A549 (cell line): ENCODE measurements around the gene PFN3. TPM values are rescaled to one million over a fixed set of nuclear protein-coding genes. Genes with fewer than 3 reads are reported as not detected.

Experiments used
- ATAC-seq, 2 experiments: fragments of 200-7000 bp in 1 of 2; fragments of >200 bp in 1 of 2; cut with Nextera tagmentation in 1 of 2; cut with Tn5 transposase in 1 of 2; 3 replicates each; pipeline versions ENCODE4 v1.8.0 to v1.9.1; 2018 to 2020; ENCODE audit warnings: mild to moderate bottlenecking in 1 of 2, moderate library complexity in 1 of 2
- CTCF ChIA-PET: fragments of 300-600 bp; sonication (Branson Sonifier 250); formaldehyde crosslinking; extraction: SDS; loops from one replicate; lab custom pipeline; 2021; ENCODE audit warnings: antibody characterized with exemption, inconsistent platforms; lab: Yijun Ruan, JAX
- POLR2A ChIA-PET: fragments of 350-600 bp; formaldehyde crosslinking; extraction: SDS; loops from one replicate; lab custom pipeline; 2021; ENCODE audit warnings: antibody characterized with exemption, inconsistent platforms; lab: Yijun Ruan, JAX
- DNase-seq, 2 experiments: peaks; one replicate each; pipeline versions ENCODE4 v3.0.0 to v3.0.0-alpha.2; 2011 to 2016; ENCODE audit warnings: low read depth in 1 of 2, low spot score in 1 of 2
- FAIRE-seq: peaks from 2 replicates; lab custom pipeline; 2011; peaks lifted over from hg19 to GRCh38; lab: Jason Lieb, UNC
- H3K27ac ChIP-seq, 2 experiments: fragments of >200 bp; sonication (Bioruptor Twin); formaldehyde crosslinking; 3 replicates each; pipeline ENCODE4 v1.5.1; 2016 to 2017
- H3K4me1 ChIP-seq: fragments of >200 bp; sonication (Bioruptor Twin); formaldehyde crosslinking; 3 replicates; pipeline ENCODE4 v1.6.1; 2016
- H3K4me2 ChIP-seq: fragments of >200 bp; sonication (Bioruptor Twin); formaldehyde crosslinking; 3 replicates; pipeline ENCODE4 v1.6.1; 2016
- H3K4me3 ChIP-seq: fragments of >200 bp; sonication (Bioruptor Twin); formaldehyde crosslinking; 3 replicates; pipeline ENCODE4 v1.5.1; 2016
- H3K9me3 ChIP-seq: fragments of >200 bp; sonication (Bioruptor Twin); formaldehyde crosslinking; 3 replicates; pipeline ENCODE4 v1.6.1; 2016
- ATOH8 ChIP-seq: fragments of 250-450 bp; sonication (Bioruptor Pico); IDR thresholded peaks from 2 replicates; pipeline ENCODE4 v1.5.0; 2020; ENCODE audit warnings: low read depth, mild to moderate bottlenecking, moderate library complexity
- BCL3 ChIP-seq: fragments of >200 bp; sonication (Bioruptor Twin); formaldehyde crosslinking; IDR thresholded peaks from 3 replicates; pipeline ENCODE4 v1.6.1; 2016
- CBX8 ChIP-seq: fragments of 200-600 bp; sonication (generic); IDR thresholded peaks from 2 replicates; pipeline ENCODE4 v1.6.1; 2016
- CEBPB ChIP-seq, 2 experiments: fragments of >200 bp in 1 of 2; sonication (Bioruptor Twin) in 1 of 2; formaldehyde crosslinking in 1 of 2; IDR thresholded peaks; 2 replicates each; pipeline ENCODE4 v1.6.1; 2012 to 2016
- CTCF ChIP-seq: fragments of >200 bp; sonication (Bioruptor Twin); formaldehyde crosslinking; IDR thresholded peaks from 3 replicates; pipeline ENCODE4 v1.5.1; 2016
- EHF ChIP-seq: fragments of 250-450 bp; sonication (Bioruptor Pico); IDR thresholded peaks from 2 replicates; pipeline ENCODE4 v1.5.0; 2020; ENCODE audit warnings: mild to moderate bottlenecking
- EHMT2 ChIP-seq: fragments of 200-600 bp; sonication (generic); IDR thresholded peaks from 2 replicates; pipeline ENCODE4 v1.6.1; 2016; ENCODE audit warnings: antibody characterized with exemption, low read depth, mild to moderate bottlenecking, moderate library complexity
- ESRRA ChIP-seq: fragments of 150-350 bp; IDR thresholded peaks from 2 replicates; pipeline ENCODE4 v1.6.1; 2014; ENCODE audit warnings: mild to moderate bottlenecking, low read length, borderline replicate concordance
- FOSB ChIP-seq: fragments of 250-450 bp; sonication (Bioruptor Pico); IDR thresholded peaks from 2 replicates; pipeline ENCODE4 v1.5.0; 2020; ENCODE audit warnings: mild to moderate bottlenecking, moderate library complexity
- FOSL2 ChIP-seq, 2 experiments: fragments of 450-650 bp in 1 of 2; fragments of >200 bp in 1 of 2; sonication (Bioruptor Twin) in 1 of 2; formaldehyde crosslinking; IDR thresholded peaks; 2 replicates each; pipeline versions ENCODE4 v1.5.0 to v1.6.1; 2016 to 2020; ENCODE audit warnings: mild to moderate bottlenecking in 1 of 2, moderate library complexity in 1 of 2
- HDAC2 ChIP-seq: fragments of 200-600 bp; sonication (generic); IDR thresholded peaks from 2 replicates; pipeline ENCODE4 v1.6.1; 2016
- JUNB ChIP-seq: fragments of >200 bp; sonication (Bioruptor Twin); formaldehyde crosslinking; IDR thresholded peaks from 2 replicates; pipeline ENCODE4 v1.6.1; 2016
- KDM5A ChIP-seq: fragments of 200-600 bp; sonication (generic); IDR thresholded peaks from 2 replicates; pipeline ENCODE4 v1.6.1; 2016; ENCODE audit warnings: antibody characterized with exemption, mild to moderate bottlenecking
- NPAS2 ChIP-seq: fragments of 250-450 bp; sonication (Bioruptor Pico); IDR thresholded peaks from 2 replicates; pipeline ENCODE4 v1.8.0; 2022; ENCODE audit warnings: mild to moderate bottlenecking, moderate library complexity, borderline replicate concordance
- NR3C1 ChIP-seq: fragments of >200 bp; sonication (Bioruptor Twin); formaldehyde crosslinking; IDR thresholded peaks from 3 replicates; pipeline ENCODE4 v1.6.1; 2017
- PHF8 ChIP-seq: fragments of 200-600 bp; sonication (generic); IDR thresholded peaks from 2 replicates; pipeline ENCODE4 v1.6.1; 2016; ENCODE audit warnings: low read depth, mild to moderate bottlenecking, antibody characterized with exemption, moderate library complexity, borderline replicate concordance
- POLR2A ChIP-seq: IDR thresholded peaks from 2 replicates; pipeline ENCODE4 v1.6.1; 2012; ENCODE audit warnings: mild to moderate bottlenecking, low read length
- POLR2AphosphoS2 ChIP-seq: conservative IDR thresholded peaks from 2 replicates; pipeline ENCODE4 v1.6.1; 2012; ENCODE audit warnings: low read length, improper control_type of control experiment, inconsistent platforms
- RCOR1 ChIP-seq: fragments of 150-350 bp; IDR thresholded peaks from 2 replicates; pipeline ENCODE4 v1.6.1; 2014; ENCODE audit warnings: antibody characterized with exemption, low read length, low read depth
- REST ChIP-seq: fragments of 200-600 bp; sonication (generic); IDR thresholded peaks from 2 replicates; pipeline ENCODE4 v1.6.1; 2016; ENCODE audit warnings: antibody characterized with exemption, mild to moderate bottlenecking, moderate library complexity
- RNF2 ChIP-seq: fragments of 200-600 bp; sonication (generic); IDR thresholded peaks from 2 replicates; pipeline ENCODE4 v1.6.1; 2016; ENCODE audit warnings: low read depth, mild to moderate bottlenecking, antibody characterized with exemption, moderate library complexity, borderline replicate concordance
- TP53 ChIP-seq: fragments of 250-450 bp; sonication (Bioruptor Pico); IDR thresholded peaks from 2 replicates; pipeline ENCODE4 v1.5.0; 2021; ENCODE audit warnings: mild to moderate bottlenecking, moderate library complexity
- USF2 ChIP-seq: fragments of 450-650 bp; IDR thresholded peaks from 2 replicates; pipeline ENCODE4 v1.6.1; 2014; ENCODE audit warnings: antibody characterized with exemption
- ZNF302 ChIP-seq: fragments of 250-450 bp; sonication (Bioruptor Pico); IDR thresholded peaks from 2 replicates; pipeline ENCODE4 v1.9.0; 2021; ENCODE audit warnings: inconsistent platforms, mild to moderate bottlenecking, moderate library complexity
- WGBS: methylation state at CpG from one replicate; pipeline ENCODE4 v1.1.6; 2017; ENCODE audit errors: missing lambda C conversion rate; 5-methylcytosine and 5-hydroxymethylcytosine counted together
- polyA plus RNA-seq, 4 experiments: library from polyadenylated mRNA; depleted of rRNA in 3 of 4; stranded (reverse); fragments of >200 nt; fragmentation: RNase III in 1 of 4; extraction: RNeasy Plus Mini Kit Qiagen cat#74134 plus additional on column Dnase treatment in 1 of 4; gene quantifications; 2 replicates in 3 of 4; 3 replicates in 1 of 4; pipeline ENCODE4 v1.2.3, GENCODE V29; 2011 to 2017

Gene PFN3
- polyA plus RNA-seq, 2 of the 4 experiments (the other 2 are of a cell fraction): not detected

- FAIRE-seq: no peak
- POLR2A ChIA-PET: no interaction called here
- TF ChIP-seq POLR2A: no peak
- TF ChIP-seq HDAC2: no peak
- no peak for TF ChIP-seq EHMT2
- TF ChIP-seq CBX8: no peak
- TF ChIP-seq CTCF: no peak
- Histone ChIP-seq H3K4me3 (no peak overlapping the region), H3K27ac (no peak overlapping the region), H3K4me1 (peaks cover 29% of the 10 kb centered on the region), H3K9me3 (no peaks in the 10 kb centered on the region), H3K4me2 (no peak overlapping the region)
- WGBS: 84% methylated on average over 5 of the region's 5 CpGs
- DNase-seq: no peak
- ATAC-seq: no peak
- CTCF ChIA-PET: interaction anchor here (1.0 to 33.9 kb wide), 3 partner anchors 24 to 65 kb away, joined by 3 to 1107 read pairs (median 3); partner anchors contain the start of genes F12, PFN3 and SLC34A1
These were observed 26.2 kb downstream of the PFN3 start for GRCh38 chr5:177374211-177374610.

- ChIA-PET CTCF (interaction anchor here (1.0 to 33.9 kb wide), 4 partner anchors 22 to 64 kb away, joined by 3 to 1107 read pairs (median 4); partner anchors contain the start of genes F12, PFN3 and SLC34A1), POLR2A (no interaction called here)
- Histone ChIP-seq H3K9me3 (no peaks in the 10 kb centered on the region), H3K4me2 (no peak overlapping the region), H3K27ac (no peak overlapping the region), H3K4me3 (no peak overlapping the region), H3K4me1 (peaks cover 25% of the 10 kb centered on the region)
- ATAC-seq (no peak), DNase-seq (no peak), FAIRE-seq (no peak)
- 86% methylated on average over 6 of the region's 6 CpGs for WGBS
- TF ChIP-seq TP53 (CRISPR knock-in tag): no peak
- TF ChIP-seq NR3C1: no peak
- no peak for TF ChIP-seq ZNF302 (CRISPR knock-in tag)
- TF ChIP-seq FOSB (CRISPR knock-in tag): no peak
- TF ChIP-seq JUNB: no peak
- TF ChIP-seq NPAS2 (CRISPR knock-in tag): no peak
- no peak for TF ChIP-seq FOSL2 (IDR thresholded peaks at IDR 0.05)
- TF ChIP-seq FOSL2 (CRISPR knock-in tag; IDR thresholded peaks at IDR 0.05): no peak
- TF ChIP-seq PHF8: no peak
- TF ChIP-seq RNF2: no peak
- no peak for TF ChIP-seq CEBPB (IDR thresholded peaks at IDR 0.05)
- TF ChIP-seq BCL3: no peak
- no peak for TF ChIP-seq KDM5A
- TF ChIP-seq RCOR1: no peak
- no peak for TF ChIP-seq USF2
- no peak for TF ChIP-seq ATOH8 (CRISPR knock-in tag)
- TF ChIP-seq POLR2AphosphoS2: no peak
- no peak for TF ChIP-seq ESRRA
- TF ChIP-seq EHF (CRISPR knock-in tag): no peak
- TF ChIP-seq REST: no peak
These were observed 26.7 kb downstream of the PFN3 start for GRCh38 chr5:177373806-177374205.
